Heart right ventricle (tissue), 16 donors: Measurements from ENCODE around the gene MIS18A. TPM values are rescaled to one million over a fixed set of nuclear protein-coding genes. Genes with fewer than 3 reads are reported as not detected.

Source experiments
- ATAC-seq, 8 donors: fragments of 200-7000 bp; cut with Tn5 transposase; one replicate each; pipeline ENCODE4 v1.9.1; 2020; ENCODE audit warnings: mild to moderate bottlenecking in 8 of 8, moderate library complexity in 8 of 8, moderate number of reproducible peaks in 1 of 8
- DNase-seq, 2 donors: peaks; one replicate each; pipeline ENCODE4 v3.0.0-alpha.2; 2020
- H3K27ac ChIP-seq, 10 donors: fragments of 200-600 bp; sonication (generic) in 2 of 10; one replicate each; pipeline versions ENCODE4 v1.5.0 to v1.8.0; 2020 to 2022; ENCODE audit warnings: mild to moderate bottlenecking in 3 of 10
- H3K27me3 ChIP-seq, 7 donors: fragments of 200-600 bp; one replicate each; pipeline ENCODE4 v1.8.0; 2021 to 2022; ENCODE audit warnings: mild to moderate bottlenecking in 2 of 7
- H3K36me3 ChIP-seq, 9 donors: fragments of 200-600 bp; sonication (generic) in 1 of 9; one replicate each; pipeline versions ENCODE4 v1.5.0 to v1.8.0; 2020 to 2022; ENCODE audit warnings: mild to moderate bottlenecking in 2 of 9
- H3K4me1 ChIP-seq, 9 donors: fragments of 200-600 bp; sonication (generic) in 1 of 9; one replicate each; pipeline versions ENCODE4 v1.5.0 to v1.8.0; 2020 to 2022; ENCODE audit warnings: mild to moderate bottlenecking in 4 of 9
- H3K4me3 ChIP-seq, 10 donors: fragments of 200-600 bp; sonication (generic) in 2 of 10; one replicate each; pipeline versions ENCODE4 v1.5.0 to v1.8.0; 2020 to 2022; ENCODE audit warnings: mild to moderate bottlenecking in 7 of 10, moderate library complexity in 2 of 10
- H3K9me3 ChIP-seq, 11 donors: fragments of 200-600 bp in 10 of 11; sonication (generic) in 2 of 11; one replicate each; pipeline versions ENCODE4 v1.5.0 to v1.8.0; 2013 to 2022; ENCODE audit warnings: mild to moderate bottlenecking in 2 of 11, control low read depth in 1 of 11, moderate library complexity in 1 of 11
- CTCF ChIP-seq, 9 donors: fragments of 200-600 bp; sonication (generic) in 2 of 9; IDR thresholded peaks; one replicate each; pipeline versions ENCODE4 v1.5.0 to v1.8.0; 2021 to 2022; ENCODE audit warnings: antibody characterized with exemption in 9 of 9, mild to moderate bottlenecking in 5 of 9, moderate library complexity in 1 of 9
- WGBS, 2 donors: extraction: QIAGEN DNeasy Blood & Tissue Kit; methylation state at CpG; one replicate each; pipeline ENCODE4 v1.1.7; 2013; ENCODE audit warnings: inconsistent platforms in 1 of 2; 5-methylcytosine and 5-hydroxymethylcytosine counted together
- intact Hi-C, 10 donors: fragments of 100-400 bp; cut with DNase I; formaldehyde crosslinking; loops; one replicate each; pipeline versions ENCODE4 v1.11.1 to v1.14.2; 2022
- polyA plus RNA-seq, 2 donors: library from polyadenylated mRNA; stranded (reverse); fragments of 200-250 nt; gene quantifications; one replicate each; pipeline ENCODE4 v1.2.3, GENCODE V29; 2013
- total RNA-seq, 10 donors: library from RNA; stranded (reverse); fragmentation: NEBNext Ultra II Directional in 3 of 10; extraction: Animal tissue kit (Norgen Biotek cat#: 25700) in 3 of 10; gene quantifications; one replicate each; pipeline versions ENCODE4 v1.2.1 to v1.2.4, GENCODE V29; 2021 to 2023
- donor health status: Arrhythmogenic right ventricular cardiomyopathy.
- donor health status: ischemic (EF 13 %, LVEDD 7.1; RV severe dilation, severe dysfunction).
- donor health status: healthy with polysubstance abuse.
- donor health status: DM: no; HTN: yes; CAD: no.
- donor health status: DM: no; HTN: no; CAD: no.
- donor health status: ischemic (EF 25% LVEDD 6.9; RV normal size, moderate dysfunction).
- donor health status: ischemic (EF 25% LVEDD 5.7; RV mildly dilated, moderate dysfunction).
- donor health status: healthy.
- donor health status: DM: yes; HTN: yes; CAD: no.
- donor health status: Ischemic cardiomyopathy.
- donor health status: ischemic (EF 35%, LVEDD 5.7; RV mildly dilated, moderate dysfunction).
- donor health status: nonischemic (EF 11% LVEDD 7.7; RV severe dilation, severe dysfunction).
- donor health status: DM: yes; HTN: yes; CAD: no.
- donor health status: PGD.
- donor health status: ischemic (EF 29% LVEDD 5.4; RV normal size, mild dysfunction).
- donor health status: nonischemic (EF 23%, LVEDD 6.1; RV moderate dilation, normal function).

The MIS18A gene
- total and polyA plus RNA-seq, 12 donors: 1.8 to 3.6 (median 2.7) TPM

DNA sequence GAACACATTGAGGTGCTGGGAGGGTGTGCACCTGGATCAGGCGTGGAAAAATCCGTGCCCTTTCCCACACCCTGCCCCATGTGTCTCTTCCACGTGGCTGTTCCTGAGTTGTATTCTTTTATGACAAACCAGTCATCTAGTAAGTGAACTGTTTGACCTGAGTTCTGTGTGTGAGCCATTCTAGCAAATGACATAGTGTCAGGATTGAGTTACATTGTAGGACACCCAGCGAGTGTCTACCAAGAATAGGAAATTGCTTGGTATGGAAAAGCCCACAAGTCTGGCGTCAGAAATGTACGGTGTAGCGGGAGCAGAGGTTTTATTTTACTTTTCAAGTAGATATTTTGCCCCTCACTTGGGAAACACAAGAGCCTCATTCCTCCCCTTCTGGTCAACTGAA lies 18.6 kb upstream of the MIS18A start:
- Histone ChIP-seq H3K4me1 (no peaks in the 10 kb centered on the region), H3K4me3 (no peak overlapping the region), H3K36me3 (peaks cover 0 to 7% (median 0%) of the 10 kb centered on the region in 9 donors), H3K27ac (no peak overlapping the region), H3K27me3 (no peaks in the 10 kb centered on the region), H3K9me3 (no peaks in the 10 kb centered on the region)
- 94 to 96% methylated on average over 7 of the region's 7 CpGs for WGBS, 2 donors
- intact Hi-C loops: no loop called here
- ATAC-seq (no peak), DNase-seq (no peak)
- TF ChIP-seq CTCF (IDR thresholded peaks at IDR 0.05): no peak

- 96% methylated on average over 4 of the region's 4 CpGs for WGBS, 2 donors
- intact Hi-C loops: loop anchor here in 1 of 10 donors (5.0 kb wide), 1 partner anchor 192 kb away; no protein-coding TSS in a partner anchor
- ATAC-seq (no peak), DNase-seq (no peak)
- Histone ChIP-seq H3K9me3 (peaks cover 0 to 4% (median 0%) of the 10 kb centered on the region in 11 donors), H3K36me3 (no peaks in the 10 kb centered on the region), H3K4me3 (no peak overlapping the region), H3K27me3 (no peaks in the 10 kb centered on the region), H3K4me1 (no peaks in the 10 kb centered on the region), H3K27ac (no peak overlapping the region)
- no peak for TF ChIP-seq CTCF (IDR thresholded peaks at IDR 0.05)
Observed at GRCh38 chr21:32285476-32285875, 6.6 kb upstream of the MIS18A start.

DNA sequence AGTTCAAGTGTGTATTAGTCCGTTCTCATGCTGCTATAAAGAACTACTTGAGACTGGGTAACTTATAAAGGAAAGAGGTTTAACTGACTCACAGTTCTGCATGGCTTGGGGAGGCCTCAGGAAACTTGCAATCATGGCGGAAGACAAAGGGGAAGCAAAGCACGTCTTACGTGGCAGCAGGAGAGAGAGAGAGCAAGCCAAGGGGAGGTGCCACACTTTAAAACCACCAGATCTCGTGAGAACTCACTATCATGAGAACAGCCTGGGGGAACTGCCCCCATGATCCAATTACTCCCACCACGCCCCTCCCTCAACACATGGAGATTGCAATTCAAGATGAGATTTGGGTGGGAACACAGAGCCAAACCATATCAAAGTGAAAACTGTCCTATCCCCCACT lies 4.1 kb upstream of the MIS18A start:
- no peak for DNase-seq
- TF ChIP-seq CTCF (IDR thresholded peaks at IDR 0.05): no peak
- H3K36me3 ChIP-seq: no peaks in the 10 kb centered on the region
- H3K27ac ChIP-seq: no peak overlapping the region
- intact Hi-C loops: no loop called here
- ATAC-seq: no peak
- H3K27me3 ChIP-seq: no peaks in the 10 kb centered on the region
- no peak overlapping the region for H3K4me3 ChIP-seq
- no peaks in the 10 kb centered on the region for H3K9me3 ChIP-seq
- 70 to 79% methylated on average over 6 of the region's 6 CpGs for WGBS, 2 donors
- H3K4me1 ChIP-seq: peaks cover 0 to 17% (median 14%) of the 10 kb centered on the region in 9 donors

DNA sequence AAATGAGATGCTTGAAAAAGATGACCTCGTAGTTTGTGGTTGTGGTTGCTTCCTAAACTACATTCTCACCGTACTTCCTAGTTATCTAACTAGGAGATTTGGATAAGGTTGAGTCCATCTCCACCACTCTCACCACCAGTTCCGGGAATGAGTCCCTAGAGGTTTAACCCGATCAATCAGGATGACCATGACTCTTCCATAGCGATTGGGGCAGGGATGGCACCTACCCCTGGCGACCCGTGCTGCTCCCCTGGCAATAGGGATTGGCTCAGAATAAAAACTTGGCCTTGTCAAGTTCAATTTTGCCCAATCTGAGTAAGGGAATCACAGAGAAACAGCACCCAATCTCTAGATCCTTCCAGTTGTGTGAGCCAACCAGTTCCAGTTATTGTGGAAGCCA lies 2.7 kb upstream of the MIS18A start:
- 88 to 92% methylated on average over 7 of the region's 7 CpGs for WGBS, 2 donors
- no peak overlapping the region for H3K4me3 ChIP-seq
- H3K27ac ChIP-seq: no peak overlapping the region
- no peak for ATAC-seq
- no peak for TF ChIP-seq CTCF (IDR thresholded peaks at IDR 0.05)
- intact Hi-C loops: no loop called here
- no peaks in the 10 kb centered on the region for H3K9me3 ChIP-seq
- H3K36me3 ChIP-seq: no peaks in the 10 kb centered on the region
- no peaks in the 10 kb centered on the region for H3K27me3 ChIP-seq
- no peak for DNase-seq
- H3K4me1 ChIP-seq: peaks cover 0 to 26% (median 19%) of the 10 kb centered on the region in 9 donors
